Fibroblast of skin of left biceps (primary cell): ENCODE data around the gene IRF1.

Experiments used
- DNase-seq, 2 experiments: peaks; one replicate each; pipeline ENCODE4 v3.0.0-alpha.2; 2013; ENCODE audit warnings: low read depth in 2 of 2

Gene IRF1

DNA sequence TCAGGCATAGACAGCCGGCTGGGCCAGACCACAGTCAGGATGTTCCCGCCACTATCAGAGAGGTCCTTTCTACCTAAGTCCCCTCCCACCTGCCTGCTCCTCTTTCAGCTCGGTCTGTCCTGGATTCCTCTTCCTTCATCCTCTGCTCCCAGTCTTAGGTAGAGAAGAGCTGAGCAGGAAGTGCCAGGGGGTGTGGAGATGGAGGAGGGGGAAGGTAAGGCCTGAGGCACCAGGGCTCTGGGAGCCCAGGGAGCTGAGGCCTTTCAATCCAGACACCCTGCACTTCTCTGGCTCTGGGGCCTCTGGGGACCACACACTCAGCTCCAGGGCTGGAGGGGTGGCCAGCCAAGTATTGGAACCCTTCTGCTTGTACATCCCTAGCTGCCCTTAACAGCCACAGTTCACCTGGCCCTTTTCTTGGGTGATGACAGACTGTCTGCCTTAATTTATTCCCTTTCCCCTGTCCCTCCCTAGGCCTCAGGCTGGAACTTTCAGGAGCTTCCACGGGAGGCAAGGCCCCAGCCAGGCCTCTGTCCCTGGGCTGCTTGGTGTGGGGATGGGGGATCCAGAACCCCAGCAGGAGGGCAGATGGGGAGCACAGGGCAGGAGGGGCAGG lies 15.6 kb downstream of the IRF1 start:
- DNase-seq: no peak

DNA sequence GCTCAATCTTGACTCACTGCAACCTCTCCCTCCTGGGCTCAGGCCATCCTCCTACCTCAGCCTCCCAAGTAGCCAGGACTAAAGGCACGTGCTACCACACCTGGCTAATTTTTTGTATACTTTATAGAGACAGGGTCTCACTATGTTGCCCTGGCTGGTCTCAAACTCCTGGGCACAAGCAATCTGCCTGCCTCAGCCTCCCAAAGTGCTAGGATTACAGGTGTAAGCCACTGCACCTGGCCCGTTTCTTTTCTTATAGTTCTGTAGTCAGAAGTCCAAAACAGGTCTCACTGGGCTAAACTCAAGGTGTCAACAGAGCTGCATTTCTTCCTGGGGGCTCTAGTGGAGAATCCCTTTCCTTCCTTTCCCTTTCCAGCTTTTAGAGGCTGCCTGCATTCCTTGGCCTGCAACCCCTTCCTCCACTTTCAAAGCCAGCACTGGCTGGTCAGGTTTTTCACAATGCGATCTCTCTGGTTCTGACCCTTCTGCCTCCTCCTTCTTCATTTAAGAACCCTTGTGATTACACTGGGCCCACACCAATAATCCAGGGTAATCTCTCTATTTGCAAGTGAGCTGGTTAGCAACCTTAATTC lies 16.3 kb downstream of the IRF1 start:
- no peak for DNase-seq

DNA sequence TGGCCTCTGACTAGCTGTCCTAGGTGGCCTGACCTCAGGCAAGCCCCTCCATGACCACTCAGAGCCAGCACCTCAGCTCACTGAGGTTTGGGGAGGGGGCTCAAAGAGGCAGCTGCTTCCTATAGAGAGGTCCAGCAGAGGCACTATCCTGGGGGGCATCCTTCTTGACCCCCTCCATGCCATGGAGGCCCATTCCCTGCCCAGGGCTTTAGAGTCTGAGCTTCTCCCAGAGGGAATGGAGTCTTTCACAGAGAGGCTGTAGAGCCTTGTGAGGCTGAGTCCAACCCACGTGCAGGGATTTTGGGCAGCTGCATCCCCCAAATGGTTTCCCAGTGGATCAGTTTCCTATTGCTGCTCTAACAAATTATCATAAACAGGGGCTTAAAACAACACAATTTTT lies 16.9 kb downstream of the IRF1 start:
- no peak for DNase-seq

DNA sequence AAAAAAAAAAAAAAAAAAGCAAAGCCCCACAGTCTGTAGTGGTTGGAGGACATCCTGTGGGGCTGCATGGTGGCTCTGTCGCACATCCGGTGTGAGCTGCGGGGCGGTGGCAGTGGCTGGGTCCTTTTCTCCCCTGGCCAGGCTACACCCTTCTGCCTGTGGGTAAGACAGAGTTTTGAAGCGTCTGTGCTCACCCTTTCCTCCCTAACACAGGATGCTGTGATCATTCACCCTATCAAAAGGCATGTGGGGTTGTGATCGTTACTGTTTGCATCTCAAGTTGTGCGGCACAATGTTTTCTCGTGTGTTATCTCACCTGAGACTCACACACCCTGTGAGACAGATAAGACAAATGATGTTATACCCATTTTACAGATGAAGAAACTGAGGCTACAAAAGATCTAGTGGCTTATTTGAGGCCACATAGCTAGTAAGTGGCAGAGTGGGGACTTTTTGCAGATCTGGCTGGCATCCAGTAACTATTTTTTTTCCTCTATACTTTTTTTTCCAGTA lies 17.5 kb downstream of the IRF1 start:
- DNase-seq: no peak

DNA sequence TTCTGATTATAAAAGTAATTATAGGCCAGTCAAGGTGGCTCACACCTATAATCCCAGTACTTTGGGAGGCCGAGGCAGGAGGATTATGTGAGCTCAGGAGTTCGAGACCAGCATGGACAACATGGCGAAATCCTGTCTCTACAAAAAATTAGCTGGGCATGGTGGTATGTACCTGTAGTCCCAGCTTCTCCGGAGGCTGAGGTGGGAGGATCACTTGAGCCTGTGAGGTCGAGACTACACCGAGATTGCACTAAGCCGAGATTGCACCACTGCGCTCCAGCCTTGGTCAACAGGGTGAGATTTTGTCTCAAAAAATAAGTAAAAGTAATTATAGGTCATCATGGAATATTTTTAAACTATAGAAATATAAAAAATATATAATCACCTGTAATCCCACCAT lies 18.1 kb downstream of the IRF1 start:
- no peak for DNase-seq

DNA sequence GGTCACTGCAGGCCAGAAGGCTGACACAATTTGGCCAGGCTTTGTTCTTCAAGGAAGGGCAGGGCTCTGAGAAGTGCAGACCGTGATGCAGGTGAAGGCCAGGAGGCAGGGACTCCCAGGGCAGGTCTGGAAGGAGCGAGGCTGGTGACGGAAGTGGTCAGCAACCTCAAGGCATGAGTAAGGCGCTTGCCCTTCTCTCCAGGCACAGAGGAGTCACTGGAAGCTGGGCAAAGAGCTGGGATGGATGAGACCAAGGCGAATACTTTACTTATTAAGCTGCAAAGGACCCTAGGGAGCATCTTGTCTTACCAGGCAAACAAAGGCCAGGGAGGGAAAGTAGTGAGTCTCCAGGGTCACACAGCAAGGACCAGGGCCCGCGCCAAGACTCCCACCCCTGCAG lies 18.6 kb downstream of the IRF1 start:
- DNase-seq: no peak

DNA sequence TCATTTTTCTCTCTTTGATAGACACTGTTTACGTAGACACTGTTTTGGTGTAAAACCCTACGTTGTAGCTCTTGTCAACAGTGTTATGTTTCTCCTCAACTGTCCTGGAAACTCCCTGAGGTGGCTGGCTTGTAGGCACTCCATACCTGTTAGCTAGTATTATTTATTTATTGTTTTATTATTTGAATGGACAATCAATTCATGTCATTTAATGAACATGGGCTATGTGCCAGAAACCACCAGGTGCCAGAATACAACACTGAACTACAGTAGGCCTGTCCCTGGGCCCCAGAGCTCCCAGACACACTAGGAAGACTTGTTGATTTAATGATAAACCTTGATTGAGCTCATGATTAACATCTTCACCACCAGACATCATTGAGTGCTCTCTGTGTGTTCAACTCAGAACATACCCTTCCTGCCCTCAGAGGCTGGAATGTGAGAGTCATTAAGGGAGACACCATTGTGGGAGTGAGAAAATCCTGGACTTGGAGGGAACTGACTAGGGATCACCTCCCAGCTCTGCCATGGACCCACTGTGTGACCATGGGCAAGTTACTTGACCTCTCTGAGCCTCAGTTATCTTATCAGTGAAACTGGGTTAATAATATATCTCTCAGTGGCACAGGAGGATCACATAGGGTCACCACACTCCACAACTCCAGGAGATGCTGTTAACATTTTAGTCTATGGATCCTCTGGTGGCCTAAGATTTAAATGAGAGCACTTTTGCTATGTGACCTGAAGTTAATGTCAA lies 19.2 kb downstream of the IRF1 start:
- DNase-seq: no peak

DNA sequence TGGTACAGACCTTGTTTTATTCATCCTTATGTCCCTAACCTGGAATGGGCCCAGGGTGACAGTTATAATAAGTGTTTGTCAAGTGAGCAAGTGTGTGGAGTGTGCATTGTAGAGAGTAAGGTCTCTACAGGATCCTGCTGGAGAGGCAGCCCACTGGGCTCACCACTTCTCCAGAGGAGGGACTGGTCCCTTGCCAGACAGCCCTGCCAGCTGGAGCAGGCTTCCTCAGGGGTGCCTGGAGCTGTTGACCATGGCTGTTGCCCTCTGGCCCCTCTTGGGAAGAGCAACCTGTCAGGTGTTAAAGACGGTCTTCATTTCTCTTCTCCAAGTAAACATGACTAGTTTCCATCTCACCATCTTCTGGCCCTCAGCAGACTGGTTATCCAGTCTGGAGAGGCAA lies 20.0 kb downstream of the IRF1 start:
- DNase-seq: no peak

DNA sequence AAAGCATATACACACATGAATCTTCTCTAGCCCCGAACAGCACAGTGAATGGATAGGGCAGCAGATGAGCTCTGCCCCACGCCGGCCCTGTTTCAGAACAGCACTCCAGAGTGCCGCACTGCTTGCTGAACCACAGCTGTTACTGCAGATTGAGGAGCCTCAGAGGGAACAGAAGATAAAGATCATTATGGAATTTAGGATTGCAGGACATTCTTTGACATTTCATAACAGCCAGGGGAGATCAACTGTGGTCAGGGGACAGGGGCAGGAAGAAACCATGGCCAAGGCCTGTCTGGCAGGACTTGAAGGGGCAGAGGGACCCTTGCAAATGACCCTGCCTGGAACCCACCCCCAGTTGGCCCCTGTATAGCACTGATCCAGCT lies 20.6 kb downstream of the IRF1 start:
- no peak for DNase-seq

DNA sequence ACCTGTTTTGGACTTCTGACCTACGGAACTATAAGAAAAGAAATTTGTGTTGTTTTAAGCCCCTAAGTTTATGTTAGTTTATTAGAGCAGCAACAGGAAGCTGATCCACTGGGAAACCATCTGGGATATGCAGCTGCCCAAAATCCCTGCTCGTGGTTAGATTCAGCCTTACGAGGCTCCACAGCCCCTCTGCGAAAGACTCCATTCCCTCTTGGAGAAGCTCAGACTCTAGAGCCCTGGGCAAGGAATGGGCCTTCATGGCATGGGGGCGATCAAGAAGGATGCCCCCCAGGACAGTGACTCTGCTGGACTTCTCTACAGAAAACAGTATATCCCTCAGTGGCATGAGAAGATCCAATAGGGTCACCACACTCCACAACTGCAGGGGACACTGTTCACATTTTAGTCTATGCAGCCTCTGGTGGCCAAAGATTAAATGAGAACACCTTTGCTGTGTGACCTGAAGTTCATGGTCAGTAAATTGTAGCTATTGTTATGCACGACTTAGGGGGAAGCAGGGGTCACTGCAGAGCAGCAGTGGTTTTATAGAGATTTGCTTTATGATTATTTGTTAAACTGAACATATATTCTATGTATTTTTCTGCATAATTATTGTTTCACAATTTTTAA lies 21.1 kb downstream of the IRF1 start:
- DNase-seq: no peak

DNA sequence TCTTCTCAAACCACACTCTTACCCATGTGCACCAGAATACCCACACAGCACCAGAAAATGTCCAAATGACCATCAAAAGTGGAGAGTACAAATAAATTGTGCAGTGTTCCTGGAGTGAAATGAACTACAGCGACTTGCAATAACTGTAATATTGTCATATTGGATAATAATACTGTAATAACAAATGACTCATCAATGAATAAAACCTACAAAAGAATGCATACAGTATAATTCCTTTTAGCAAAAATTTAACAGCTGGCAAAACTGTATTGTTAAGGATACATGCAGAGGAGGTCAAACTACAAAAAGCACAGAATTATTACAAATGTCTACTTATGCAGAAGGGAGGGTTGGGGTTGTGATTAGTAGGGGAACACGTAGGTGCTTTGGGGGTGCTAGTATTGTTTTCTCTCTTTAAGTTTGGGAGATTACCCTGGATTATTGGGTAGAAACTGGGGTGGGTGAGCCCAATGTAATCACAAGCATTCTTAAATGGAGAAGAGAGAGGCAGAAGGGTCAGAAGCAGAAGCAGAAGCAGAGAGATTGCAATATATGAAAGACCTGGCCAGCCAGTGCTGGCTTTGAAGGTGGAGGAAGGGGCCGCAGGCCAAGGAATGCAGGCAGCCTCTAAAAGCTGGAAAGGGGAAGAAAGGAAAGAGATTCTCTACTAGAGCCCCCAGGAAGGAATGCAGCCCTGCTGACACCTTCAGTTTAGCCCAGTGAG lies 21.8 kb downstream of the IRF1 start:
- no peak for DNase-seq

DNA sequence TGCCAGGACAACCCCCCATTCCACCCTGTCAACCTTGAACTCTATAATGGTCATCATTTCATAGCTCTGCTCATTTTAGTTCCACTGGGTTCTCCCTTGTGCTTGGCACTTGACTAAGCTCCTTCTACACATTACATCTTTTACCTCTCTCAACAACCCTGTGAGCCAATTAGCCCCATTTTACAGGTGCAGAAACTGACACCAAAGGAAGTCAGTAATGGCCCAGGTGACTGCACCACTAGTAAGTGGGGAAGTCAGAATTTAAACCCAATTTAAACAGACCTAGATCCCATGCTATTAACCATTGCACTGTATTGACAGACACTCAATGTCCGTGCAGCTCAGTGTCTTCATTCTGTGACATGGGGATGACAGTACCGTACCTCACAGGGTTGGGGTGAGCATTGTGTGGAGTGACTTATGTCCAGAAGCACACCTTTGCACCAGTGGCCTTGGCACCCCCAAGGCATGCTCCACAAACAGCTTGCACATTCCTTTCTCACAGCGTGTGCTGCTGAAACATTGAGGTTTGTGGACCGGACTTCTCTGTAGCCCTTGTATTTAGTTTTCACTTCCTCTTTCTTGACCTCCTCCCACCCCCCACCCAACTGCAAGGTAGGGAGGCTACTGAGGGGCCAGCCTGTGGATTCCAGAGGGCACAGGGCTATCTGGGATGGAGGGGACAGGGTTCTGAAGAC lies 23.1 kb downstream of the IRF1 start:
- DNase-seq: no peak

DNA sequence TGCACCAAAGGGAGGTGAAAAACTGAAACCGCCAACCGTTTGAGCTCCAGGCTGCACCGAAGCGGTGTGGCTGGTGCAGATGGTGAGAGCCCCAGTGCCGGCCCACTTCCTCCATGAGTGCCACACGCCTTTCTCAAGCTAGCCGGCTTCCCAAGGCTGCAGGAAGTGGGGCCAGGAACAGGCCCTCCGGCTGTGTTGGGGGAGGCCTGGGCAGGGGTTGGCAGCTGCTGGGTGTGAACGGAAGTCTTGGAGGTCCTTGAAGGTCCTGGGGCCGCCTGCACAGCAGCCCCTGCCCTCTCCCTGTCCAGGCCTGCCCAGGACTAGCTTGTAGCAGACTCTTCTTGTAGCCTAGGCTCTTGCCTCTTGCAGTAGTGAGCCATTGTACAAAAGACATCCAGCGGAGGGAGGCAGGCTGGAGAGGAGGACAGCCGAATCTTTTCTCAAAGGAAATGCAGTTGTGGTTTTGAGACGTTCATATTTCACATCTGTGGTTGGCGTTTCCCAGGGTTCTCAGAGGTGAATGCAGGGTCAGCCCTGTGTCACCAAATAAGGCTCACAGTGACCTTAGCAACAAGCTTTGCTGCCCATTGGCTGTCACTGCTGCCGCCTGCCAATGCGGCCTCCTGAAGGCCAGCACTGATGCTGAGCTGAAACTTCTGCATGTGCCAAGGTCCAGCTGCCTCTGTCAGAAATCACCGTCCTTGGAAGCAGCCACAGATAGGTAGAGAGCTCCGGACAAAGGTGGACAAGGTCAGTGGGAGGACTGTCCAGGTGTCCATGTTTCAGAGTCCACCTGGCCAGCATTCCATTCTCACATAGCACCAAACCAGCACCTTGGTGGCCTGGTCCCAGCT lies 23.9 kb downstream of the IRF1 start:
- no peak for DNase-seq

DNA sequence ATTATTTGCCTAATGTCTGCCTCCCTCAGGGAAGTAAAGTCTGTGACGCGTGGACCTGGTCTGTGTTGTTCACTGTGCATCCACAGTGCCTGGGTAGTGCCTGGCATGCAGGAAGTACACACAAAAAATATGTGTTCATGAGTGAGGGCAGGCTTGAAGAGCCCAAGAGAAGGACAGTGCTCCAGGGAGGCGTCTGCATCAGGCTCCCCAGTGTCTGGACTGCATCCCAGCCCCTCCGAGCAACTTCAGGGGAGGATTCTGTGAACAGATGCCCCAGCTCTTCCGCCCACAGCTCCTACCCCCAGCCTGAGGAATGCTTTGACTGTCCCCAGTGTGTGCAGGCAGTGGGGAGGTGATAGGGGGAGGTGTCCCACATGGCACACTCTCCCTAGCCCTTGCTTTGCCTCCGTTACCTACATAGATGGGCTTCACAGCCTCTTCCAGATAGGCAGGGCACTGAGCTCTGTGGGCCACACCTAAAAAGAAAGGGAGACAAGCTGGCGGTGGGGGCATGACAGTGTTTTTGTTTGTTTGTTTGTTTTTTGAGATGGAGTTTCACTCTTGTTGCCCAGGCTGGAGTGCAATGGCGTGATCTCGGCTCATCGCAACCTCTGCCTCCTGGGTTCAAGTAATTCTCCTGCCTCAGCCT lies 25.4 kb downstream of the IRF1 start:
- DNase-seq: no peak

DNA sequence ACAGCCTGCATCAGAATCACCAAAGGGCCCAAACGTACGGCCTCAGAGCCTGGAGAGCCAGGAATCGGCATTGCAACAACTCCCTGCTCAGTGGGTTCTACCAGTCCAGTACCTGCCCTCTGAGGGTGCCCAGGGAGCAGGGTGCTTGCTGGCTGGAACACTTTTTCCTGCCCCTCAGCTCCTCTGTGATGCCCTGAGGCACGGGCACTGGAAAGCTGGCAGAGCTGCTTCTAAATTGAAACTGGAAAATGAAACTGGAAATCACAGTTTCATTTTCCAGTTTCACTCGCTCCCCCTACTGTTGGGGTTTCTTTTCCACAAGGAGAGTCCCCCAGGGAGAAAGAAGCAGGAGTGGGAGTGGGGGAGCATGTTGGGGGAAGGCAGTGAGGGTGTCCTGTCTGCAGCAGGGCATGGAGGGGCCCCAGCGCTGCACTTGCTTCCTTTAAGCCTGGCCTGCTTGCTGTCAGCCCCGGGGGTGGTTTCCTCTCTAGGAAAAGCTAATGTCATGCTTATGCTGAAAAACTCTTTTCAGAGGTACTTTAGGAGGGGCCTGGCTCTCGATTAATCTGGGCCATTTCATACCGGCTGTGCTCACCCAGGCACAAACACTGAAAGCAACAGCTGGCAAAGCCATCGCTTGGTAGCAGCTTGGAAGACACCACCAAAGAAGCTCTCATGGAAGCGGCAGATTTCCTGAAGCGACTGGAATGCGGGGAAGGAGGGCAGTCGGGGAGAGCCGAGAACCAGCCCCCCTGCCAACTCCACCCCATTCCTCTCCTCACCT lies 26.2 kb downstream of the IRF1 start:
- DNase-seq: no peak

DNA sequence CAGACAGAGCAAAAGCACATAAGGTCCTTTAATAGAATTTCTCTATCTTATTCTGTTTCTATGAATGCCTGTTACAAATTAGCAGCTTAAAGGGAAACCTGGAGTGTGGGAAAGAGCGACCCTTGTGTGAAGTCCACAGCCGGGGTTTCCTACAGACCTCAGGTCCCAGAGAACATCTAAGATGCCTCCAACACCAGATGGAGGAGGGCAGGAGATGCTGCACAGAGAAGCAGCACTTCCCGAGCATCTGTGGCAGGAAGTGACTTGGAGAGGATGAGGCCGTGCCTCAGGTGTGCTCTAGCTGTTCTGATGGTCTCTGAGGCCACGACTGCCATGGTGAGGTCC lies 26.8 kb downstream of the IRF1 start:
- DNase-seq: no peak

DNA sequence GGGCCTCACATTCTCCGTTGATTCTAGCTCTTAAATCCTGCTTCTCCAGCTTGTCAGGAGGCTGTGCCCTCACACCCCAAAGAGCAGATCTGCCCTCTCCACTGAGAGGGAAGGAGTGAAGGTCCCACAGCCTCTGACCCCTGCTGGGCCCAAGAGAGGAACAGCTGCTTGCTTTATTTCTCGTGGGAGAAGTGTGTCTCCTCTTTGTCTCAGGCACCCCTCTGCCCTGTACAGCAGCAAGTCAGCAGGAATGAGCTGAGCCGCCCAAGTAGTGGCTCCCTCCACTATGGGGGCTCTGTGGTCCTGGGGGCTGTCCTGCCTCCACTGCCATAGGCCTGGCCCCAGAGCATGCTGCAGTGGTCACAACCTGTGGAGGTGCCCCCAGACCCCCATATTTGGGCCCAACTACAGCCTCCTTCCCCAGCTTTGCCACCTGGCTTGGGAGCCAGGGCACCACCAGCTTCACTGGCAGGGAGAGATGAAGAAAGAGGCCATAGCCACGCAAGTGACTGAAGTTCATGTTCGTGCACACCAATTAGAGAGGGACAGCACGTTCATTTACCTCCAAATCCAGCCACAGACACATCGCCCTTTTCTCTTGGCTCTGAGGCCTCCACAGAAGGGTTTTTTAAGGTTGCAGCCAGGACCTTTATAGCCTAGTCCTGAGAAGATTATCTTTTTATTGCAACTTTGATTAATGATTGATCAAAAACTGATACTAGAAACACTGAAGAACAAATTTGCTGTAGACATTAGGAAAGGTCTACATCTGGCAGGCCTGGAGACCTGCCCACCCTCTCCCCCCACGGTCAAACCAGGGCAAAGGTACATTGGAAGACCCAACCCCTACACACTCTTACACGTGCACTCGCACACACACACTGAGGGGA lies 27.5 kb downstream of the IRF1 start:
- no peak for DNase-seq

DNA sequence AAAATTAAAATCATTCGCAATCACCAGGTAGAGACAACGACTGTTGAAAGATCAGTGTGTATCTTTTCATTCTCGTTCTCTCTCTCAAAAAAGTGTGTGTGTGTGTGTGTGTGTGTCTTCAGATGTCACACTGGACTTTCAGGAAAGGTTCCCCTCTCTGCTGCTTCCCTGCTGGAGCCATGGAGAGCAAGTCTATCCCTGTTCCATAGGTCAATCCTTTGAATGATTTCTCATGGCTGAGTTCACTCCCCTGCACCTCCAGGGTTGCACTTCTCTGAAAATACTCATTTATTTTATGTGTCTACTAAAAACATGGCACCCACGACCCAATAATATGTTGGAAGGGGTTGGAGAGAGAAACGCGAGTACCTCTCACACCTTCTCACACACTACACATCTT lies 28.2 kb downstream of the IRF1 start:
- DNase-seq: no peak
